SH-SY5Y (cell line): Measurements from ENCODE around the gene GBX1.

ENCODE experiments used
- GATA2 ChIP-seq: IDR thresholded peaks from 2 replicates; pipeline ENCODE4 v1.6.1; 2011; ENCODE audit warnings: mild to moderate bottlenecking, low read depth, low read length
- GATA3 ChIP-seq: IDR thresholded peaks from 2 replicates; pipeline ENCODE4 v1.6.1; 2011; ENCODE audit warnings: low read depth, mild to moderate bottlenecking, low read length, moderate library complexity

DNA sequence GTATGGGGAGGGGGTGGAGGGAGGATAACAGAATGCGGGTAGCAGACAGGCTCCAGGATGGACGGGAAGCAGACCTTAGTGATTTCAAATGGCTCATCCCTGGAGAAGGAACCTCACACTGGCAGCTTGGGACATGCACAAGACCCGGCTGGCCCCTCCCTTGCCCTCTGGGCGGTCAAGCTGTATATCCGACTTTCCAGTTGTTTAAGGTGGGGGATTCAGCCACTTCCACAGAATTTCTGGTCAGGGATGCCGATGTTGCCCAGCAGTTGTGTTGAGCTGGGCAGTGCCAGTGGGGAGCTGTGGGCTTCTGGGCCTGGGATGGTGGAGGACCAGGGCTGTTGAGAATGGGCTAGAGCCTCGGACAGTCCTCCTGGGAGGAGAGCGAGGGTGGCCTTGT lies 38.8 kb downstream of the GBX1 start:
- no peak for TF ChIP-seq GATA2
- no peak for TF ChIP-seq GATA3
